Loucy (cell line): ENCODE measurements around the gene RASAL1.

ENCODE experiments used
- H2AFZ ChIP-seq: fragments of 200-600 bp; sonication (generic); 2 replicates; pipeline ENCODE4 v1.6.0; 2016; ENCODE audit warnings: antibody characterized with exemption, mild to moderate bottlenecking, low read length, moderate library complexity
- H3F3A ChIP-seq: fragments of 200-600 bp; 2 replicates; pipeline ENCODE4 v1.6.0; 2016; ENCODE audit warnings: antibody characterized with exemption, low read depth, mild to moderate bottlenecking
- H3K27me3 ChIP-seq: fragments of 200-600 bp; sonication (generic); 2 replicates; pipeline ENCODE4 v1.6.1; 2014; ENCODE audit warnings: low read length, mild to moderate bottlenecking; ENCODE audit not compliant: insufficient read depth, poor library complexity, severe bottlenecking
- H3K36me3 ChIP-seq: fragments of 200-600 bp; sonication (generic); 2 replicates; pipeline ENCODE4 v1.6.1; 2016; ENCODE audit warnings: low read length; ENCODE audit not compliant: insufficient read depth
- H3K4me1 ChIP-seq: fragments of 200-600 bp; sonication (generic); 2 replicates; pipeline ENCODE4 v1.5.1; 2014; ENCODE audit warnings: low read length, mild to moderate bottlenecking; ENCODE audit not compliant: insufficient read depth, poor library complexity, severe bottlenecking
- H3K4me2 ChIP-seq: fragments of 200-600 bp; sonication (generic); 2 replicates; pipeline ENCODE4 v1.6.0; 2014; ENCODE audit warnings: antibody characterized with exemption, low read length, low read depth, mild to moderate bottlenecking; ENCODE audit not compliant: poor library complexity, severe bottlenecking
- H3K4me3 ChIP-seq: fragments of 200-600 bp; sonication (generic); 2 replicates; pipeline ENCODE4 v1.5.1; 2014; ENCODE audit warnings: low read length, mild to moderate bottlenecking, mixed read lengths; ENCODE audit not compliant: poor library complexity, severe bottlenecking
- H3K79me2 ChIP-seq: fragments of 200-600 bp; sonication (generic); 2 replicates; pipeline ENCODE4 v1.6.1; 2014; ENCODE audit warnings: low read length; ENCODE audit not compliant: insufficient read depth
- H3K9ac ChIP-seq: fragments of 200-600 bp; sonication (generic); 2 replicates; pipeline ENCODE4 v1.6.0; 2014; ENCODE audit warnings: mild to moderate bottlenecking, low read depth, low read length, moderate library complexity; ENCODE audit not compliant: poor library complexity, severe bottlenecking
- H3K9me2 ChIP-seq: fragments of 200-600 bp; sonication (generic); replicated peaks from 2 replicates; pipeline ENCODE4 v1.6.1; 2016; ENCODE audit warnings: low read depth, low read length, mixed read lengths
- H3K9me3 ChIP-seq: fragments of 200-600 bp; sonication (generic); 2 replicates; pipeline ENCODE4 v1.6.1; 2014; ENCODE audit warnings: mild to moderate bottlenecking, antibody characterized with exemption, low read length, low read depth; ENCODE audit not compliant: insufficient read depth
- H4K20me1 ChIP-seq: fragments of 200-600 bp; sonication (generic); 2 replicates; pipeline ENCODE4 v1.6.0; 2014; ENCODE audit warnings: antibody characterized with exemption, low read length, mild to moderate bottlenecking; ENCODE audit not compliant: insufficient read depth, poor library complexity, severe bottlenecking
- CTCF ChIP-seq: fragments of 200-600 bp; sonication (generic); conservative IDR thresholded peaks from 2 replicates; pipeline ENCODE4 v1.5.1; 2014; ENCODE audit warnings: mild to moderate bottlenecking, antibody characterized with exemption, low read length
- EZH2phosphoT487 ChIP-seq: fragments of 200-600 bp; IDR thresholded peaks from 2 replicates; pipeline ENCODE4 v1.6.1; 2018; ENCODE audit warnings: antibody characterized with exemption, mild to moderate bottlenecking, moderate library complexity, borderline replicate concordance

RASAL1 gene

GRCh38 chr12:113136990-113137511 lies 1.5 kb upstream of the RASAL1 start:
- Histone ChIP-seq H3K4me3 (no peak overlapping the region), H3F3A (no peaks in the 10 kb centered on the region), H3K27me3 (no peaks in the 10 kb centered on the region), H3K9me2 (no peaks in the 10 kb centered on the region), H3K4me1 (no peaks in the 10 kb centered on the region), H3K9ac (no peak overlapping the region), H4K20me1 (no peaks in the 10 kb centered on the region), H3K36me3 (no peaks in the 10 kb centered on the region), H3K79me2 (no peaks in the 10 kb centered on the region), H2AFZ (no peak overlapping the region), H3K4me2 (no peak overlapping the region), H3K9me3 (no peaks in the 10 kb centered on the region)
- TF ChIP-seq EZH2phosphoT487 (no peak), CTCF (no peak)

DNA sequence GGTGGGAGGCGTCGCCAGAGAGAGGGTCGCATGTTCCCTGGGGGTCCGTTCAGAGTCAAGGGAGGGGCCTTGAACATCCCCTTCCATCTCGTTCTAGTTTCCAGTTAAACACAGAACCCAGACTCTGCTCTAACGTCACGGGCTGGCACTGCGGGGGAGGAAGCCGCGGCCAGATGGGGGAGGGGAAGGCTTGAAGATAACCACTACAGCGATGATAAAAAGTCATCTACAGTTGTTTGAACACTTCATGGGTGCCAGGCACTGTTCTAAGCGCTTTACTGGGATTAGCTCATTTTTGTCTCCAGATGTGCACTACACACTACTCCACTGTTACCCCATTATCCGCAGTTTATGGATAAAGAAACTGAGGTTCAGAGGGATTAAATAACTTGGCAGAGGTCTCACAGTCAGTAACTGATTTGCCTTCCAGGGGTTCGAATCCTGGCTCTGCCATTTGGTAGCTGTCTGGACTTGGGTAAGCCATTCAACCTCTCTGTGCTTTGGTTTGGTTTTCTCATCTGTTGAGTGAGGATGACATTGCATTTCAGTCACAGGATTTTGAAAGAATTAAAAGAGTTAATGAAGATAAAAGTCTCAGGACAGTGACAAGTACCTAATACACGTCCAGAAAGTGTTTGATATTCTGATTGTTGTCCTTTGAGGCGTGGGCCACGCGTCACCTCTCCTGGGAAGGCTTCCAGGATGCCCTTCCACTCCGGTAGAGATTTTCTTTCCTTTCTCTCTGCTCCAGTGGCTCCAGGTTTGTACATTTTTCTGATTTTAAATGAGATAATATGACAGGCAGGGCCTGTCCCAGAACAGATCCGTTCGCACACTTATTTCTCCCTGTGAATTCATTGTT lies 798 bp upstream of the RASAL1 start:
- H3K4me3 ChIP-seq = no peak overlapping the region

DNA sequence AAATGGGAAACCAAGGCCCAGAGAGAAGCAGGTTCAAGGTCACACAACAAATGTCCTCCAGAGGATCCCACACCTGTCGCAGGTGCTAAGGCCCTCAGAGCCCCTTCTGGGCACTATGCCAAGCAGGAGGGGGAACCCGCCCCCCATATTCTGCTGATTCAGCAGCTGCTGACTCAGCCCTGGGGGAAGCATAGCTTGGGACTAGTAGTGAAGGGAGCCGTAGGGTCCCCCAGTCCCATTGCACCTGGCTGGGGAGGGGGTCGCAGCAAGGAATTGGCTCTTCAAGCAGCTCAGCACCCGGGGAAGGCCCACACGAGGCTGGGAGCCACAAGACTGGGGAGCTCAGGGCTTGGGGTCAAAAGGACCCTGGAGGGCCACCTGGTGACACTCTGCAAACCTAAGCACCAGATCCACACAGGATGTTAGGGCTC lies 1.0 kb downstream of the RASAL1 start:
- Histone ChIP-seq H3K9ac (no peak overlapping the region), H3K27me3 (no peaks in the 10 kb centered on the region), H3K36me3 (no peaks in the 10 kb centered on the region), H3K4me2 (no peak overlapping the region), H3K4me1 (no peaks in the 10 kb centered on the region), H4K20me1 (no peaks in the 10 kb centered on the region), H2AFZ (no peak overlapping the region), H3K4me3 (no peak overlapping the region), H3F3A (no peaks in the 10 kb centered on the region), H3K79me2 (no peaks in the 10 kb centered on the region), H3K9me3 (no peaks in the 10 kb centered on the region), H3K9me2 (no peaks in the 10 kb centered on the region)
- TF ChIP-seq CTCF (no peak), EZH2phosphoT487 (no peak)

More for the DNA sequence above, 798 bp upstream of the RASAL1 start:
- Histone ChIP-seq H2AFZ (no peak overlapping the region), H3K4me1 (no peaks in the 10 kb centered on the region), H3K9me2 (no peaks in the 10 kb centered on the region), H3K9me3 (no peaks in the 10 kb centered on the region), H3K27me3 (no peaks in the 10 kb centered on the region), H4K20me1 (no peaks in the 10 kb centered on the region), H3K79me2 (no peaks in the 10 kb centered on the region), H3K4me2 (peak overlapping the region; percentile 26), H3K9ac (no peak overlapping the region), H3F3A (no peaks in the 10 kb centered on the region), H3K36me3 (no peaks in the 10 kb centered on the region)
- TF ChIP-seq CTCF (no peak), EZH2phosphoT487 (no peak)
